Liver (tissue), 9 donors: ENCODE results near the gene RFPL1. TPM values are rescaled to one million over a fixed set of nuclear protein-coding genes. Genes with fewer than 3 reads are reported as not detected.

Experiments used
- DNase-seq: peaks from one replicate; pipeline ENCODE4 v3.0.0-alpha.2; 2017; ENCODE audit warnings: low spot score
- H3K27ac ChIP-seq, 2 donors: one replicate each; pipeline ENCODE4 v1.7.0; 2013; ENCODE audit warnings: inconsistent platforms in 2 of 2, low read length in 2 of 2, control low read depth in 1 of 2, low read depth in 1 of 2, mild to moderate bottlenecking in 1 of 2
- H3K27me3 ChIP-seq, 4 donors: one replicate each; pipeline versions ENCODE4 v1.6.1 to v1.7.0; 2013; ENCODE audit warnings: low read length in 3 of 4, inconsistent platforms in 1 of 4, mild to moderate bottlenecking in 1 of 4, moderate library complexity in 1 of 4; ENCODE audit not compliant: control insufficient read depth in 4 of 4, insufficient read depth in 4 of 4
- H3K36me3 ChIP-seq, 4 donors: one replicate each; pipeline versions ENCODE4 v1.6.1 to v1.7.0; 2013; ENCODE audit warnings: low read length in 3 of 4, mild to moderate bottlenecking in 3 of 4, low read depth in 1 of 4, moderate library complexity in 1 of 4; ENCODE audit not compliant: control insufficient read depth in 4 of 4, insufficient read depth in 3 of 4
- H3K4me1 ChIP-seq, 4 donors: one replicate each; pipeline versions ENCODE4 v1.6.1 to v1.7.0; 2013; ENCODE audit warnings: low read length in 3 of 4, mild to moderate bottlenecking in 3 of 4, moderate library complexity in 1 of 4; ENCODE audit not compliant: control insufficient read depth in 4 of 4, insufficient read depth in 4 of 4
- H3K4me3 ChIP-seq, 3 donors: one replicate each; pipeline versions ENCODE4 v1.6.1 to v1.7.0; 2013; ENCODE audit warnings: low read length in 3 of 3, control low read depth in 1 of 3, low read depth in 1 of 3, mild to moderate bottlenecking in 1 of 3
- H3K9ac ChIP-seq, 2 donors: one replicate each; pipeline ENCODE4 v1.7.0; 2013; ENCODE audit warnings: low read length in 2 of 2, mild to moderate bottlenecking in 2 of 2, moderate library complexity in 2 of 2, control low read depth in 1 of 2, low read depth in 1 of 2
- H3K9me3 ChIP-seq, 4 donors: one replicate each; pipeline versions ENCODE4 v1.6.1 to v1.7.0; 2013; ENCODE audit warnings: low read length in 3 of 4; ENCODE audit not compliant: control insufficient read depth in 4 of 4
- ATF3 ChIP-seq: IDR thresholded peaks from 2 replicates; pipeline ENCODE4 v1.6.1; 2016; ENCODE audit warnings: antibody characterized with exemption
- CTCF ChIP-seq: fragments of 150-350 bp; IDR thresholded peaks from 2 replicates; pipeline ENCODE4 v1.5.1; 2017; ENCODE audit warnings: improper control_type of control experiment, low read depth, low read length; ENCODE audit not compliant: missing input control
- EGR1 ChIP-seq, 2 donors: IDR thresholded peaks; 2 replicates each; pipeline ENCODE4 v1.6.1; 2016 to 2018; ENCODE audit warnings: antibody characterized with exemption in 2 of 2, low read depth in 2 of 2
- FOXA1 ChIP-seq: IDR thresholded peaks from 2 replicates; pipeline ENCODE4 v1.6.1; 2016; ENCODE audit warnings: antibody characterized with exemption
- FOXA2 ChIP-seq: IDR thresholded peaks from 2 replicates; pipeline ENCODE4 v1.6.1; 2016; ENCODE audit warnings: antibody characterized with exemption
- GABPA ChIP-seq, 2 donors: IDR thresholded peaks in 1 of 2; conservative IDR thresholded peaks in 1 of 2; 2 replicates each; pipeline ENCODE4 v1.6.1; 2016; ENCODE audit warnings: antibody characterized with exemption in 2 of 2, mild to moderate bottlenecking in 1 of 2, moderate library complexity in 1 of 2
- HNF4A ChIP-seq, 2 donors: conservative IDR thresholded peaks; 2 replicates each; pipeline ENCODE4 v1.6.1; 2016; ENCODE audit warnings: antibody characterized with exemption in 2 of 2, mild to moderate bottlenecking in 2 of 2
- HNF4G ChIP-seq: IDR thresholded peaks from 2 replicates; pipeline ENCODE4 v1.6.1; 2016; ENCODE audit warnings: antibody characterized with exemption
- JUND ChIP-seq, 2 donors: IDR thresholded peaks; 2 replicates each; pipeline ENCODE4 v1.6.1; 2016; ENCODE audit warnings: antibody characterized with exemption in 2 of 2
- MAX ChIP-seq: IDR thresholded peaks from 2 replicates; pipeline ENCODE4 v1.6.1; 2016; ENCODE audit warnings: antibody characterized with exemption
- NR2F2 ChIP-seq: IDR thresholded peaks from 2 replicates; pipeline ENCODE4 v1.6.1; 2016; ENCODE audit warnings: antibody characterized with exemption
- RAD21 ChIP-seq, 2 donors: IDR thresholded peaks; 2 replicates each; pipeline ENCODE4 v1.6.1; 2016; ENCODE audit warnings: antibody characterized with exemption in 2 of 2, mild to moderate bottlenecking in 2 of 2
- REST ChIP-seq: IDR thresholded peaks from 2 replicates; pipeline ENCODE4 v1.6.1; 2016; ENCODE audit warnings: antibody characterized with exemption, mild to moderate bottlenecking
- RXRA ChIP-seq, 2 donors: IDR thresholded peaks; 2 replicates each; pipeline ENCODE4 v1.6.1; 2017 to 2018; ENCODE audit warnings: antibody characterized with exemption in 2 of 2, mild to moderate bottlenecking in 1 of 2
- TAF1 ChIP-seq: conservative IDR thresholded peaks from 2 replicates; pipeline ENCODE4 v1.6.1; 2016; ENCODE audit warnings: antibody characterized with exemption, mild to moderate bottlenecking
- YY1 ChIP-seq: IDR thresholded peaks from 2 replicates; pipeline ENCODE4 v1.6.1; 2016; ENCODE audit warnings: antibody characterized with exemption, mild to moderate bottlenecking
- ZBTB33 ChIP-seq: IDR thresholded peaks from 2 replicates; pipeline ENCODE4 v1.6.1; 2016; ENCODE audit warnings: antibody characterized with exemption
- WGBS: extraction: QIAGEN DNeasy Blood & Tissue Kit; methylation state at CpG from one replicate; pipeline ENCODE4 v1.1.7; 2013; 5-methylcytosine and 5-hydroxymethylcytosine counted together
- polyA plus RNA-seq, 2 donors: library from polyadenylated mRNA; stranded (reverse) in 1 of 2; unstranded in 1 of 2; fragments of 200-250 nt in 1 of 2; fragments of >200 nt in 1 of 2; fragmentation: Nextera tagmentation in 1 of 2; extraction: Ambion mirVana in 1 of 2; gene quantifications; one replicate each; pipeline versions ENCODE4 v1.2.1 to v1.2.3, GENCODE V29; 2013 to 2015
- total RNA-seq, 2 donors: library from RNA; depleted of rRNA; stranded (reverse); fragments of >200 nt; gene quantifications; one replicate each; pipeline ENCODE4 v1.2.3, GENCODE V29; 2014
- donor health status: healthy.
- donor health status: healthy.
- donor health status: healthy.
- donor health status: healthy.
- donor health status: healthy.

RFPL1 gene
- total and polyA plus RNA-seq, 4 donors, result 1.0 TPM; not detected in 2

GRCh38 chr22:29450222-29450621 lies 11.8 kb downstream of the RFPL1 start:
- no peak overlapping the region for H3K27ac ChIP-seq
- DNase-seq, result no peak
- no peaks in the 10 kb centered on the region for H3K9me3 ChIP-seq
- no peaks in the 10 kb centered on the region for H3K4me1 ChIP-seq
- no peak for TF ChIP-seq JUND (IDR thresholded peaks at IDR 0.05)
- TF ChIP-seq FOXA1, result no peak
- no peak for TF ChIP-seq HNF4G
- no peak for TF ChIP-seq ATF3
- no peak overlapping the region for H3K9ac ChIP-seq
- 89% methylated on average over 8 of the region's 8 CpGs for WGBS
- no peaks in the 10 kb centered on the region for H3K27me3 ChIP-seq
- no peak overlapping the region for H3K4me3 ChIP-seq
- no peaks in the 10 kb centered on the region for H3K36me3 ChIP-seq

- TF ChIP-seq MAX (no peak), CTCF (no peak), RXRA (IDR thresholded peaks at IDR 0.05) (no peak), JUND (IDR thresholded peaks at IDR 0.05) (no peak), YY1 (no peak), HNF4G (no peak), GABPA (IDR thresholded peaks at IDR 0.05 in 1 of 2, conservative IDR thresholded peaks at IDR 0.05 in 1 of 2) (no peak), ZBTB33 (no peak), FOXA1 (no peak), REST (no peak), EGR1 (IDR thresholded peaks at IDR 0.05; ENCODE audit: low read depth in 2 of 2) (no peak), RAD21 (IDR thresholded peaks at IDR 0.05) (no peak), HNF4A (conservative IDR thresholded peaks at IDR 0.05) (no peak), ATF3 (no peak), TAF1 (no peak), NR2F2 (no peak), FOXA2 (no peak)
- Histone ChIP-seq H3K36me3 (no peaks in the 10 kb centered on the region), H3K4me3 (no peak overlapping the region), H3K27ac (no peak overlapping the region), H3K27me3 (no peaks in the 10 kb centered on the region), H3K9me3 (no peaks in the 10 kb centered on the region), H3K9ac (no peak overlapping the region), H3K4me1 (no peaks in the 10 kb centered on the region)
- DNase-seq, result no peak
- 92% methylated on average over 4 of the region's 4 CpGs for WGBS
Measured at GRCh38 chr22:29451863-29452262, 13.5 kb downstream of the RFPL1 start.
